Raji (cell line): Measurements from ENCODE around the gene ARTN.

Experiments used
- POLR2A ChIP-seq: IDR thresholded peaks from 2 replicates; pipeline ENCODE4 v1.6.1; 2011; ENCODE audit warnings: low read depth, low read length, control low read depth; ENCODE audit not compliant: insufficient read depth

The ARTN gene

DNA sequence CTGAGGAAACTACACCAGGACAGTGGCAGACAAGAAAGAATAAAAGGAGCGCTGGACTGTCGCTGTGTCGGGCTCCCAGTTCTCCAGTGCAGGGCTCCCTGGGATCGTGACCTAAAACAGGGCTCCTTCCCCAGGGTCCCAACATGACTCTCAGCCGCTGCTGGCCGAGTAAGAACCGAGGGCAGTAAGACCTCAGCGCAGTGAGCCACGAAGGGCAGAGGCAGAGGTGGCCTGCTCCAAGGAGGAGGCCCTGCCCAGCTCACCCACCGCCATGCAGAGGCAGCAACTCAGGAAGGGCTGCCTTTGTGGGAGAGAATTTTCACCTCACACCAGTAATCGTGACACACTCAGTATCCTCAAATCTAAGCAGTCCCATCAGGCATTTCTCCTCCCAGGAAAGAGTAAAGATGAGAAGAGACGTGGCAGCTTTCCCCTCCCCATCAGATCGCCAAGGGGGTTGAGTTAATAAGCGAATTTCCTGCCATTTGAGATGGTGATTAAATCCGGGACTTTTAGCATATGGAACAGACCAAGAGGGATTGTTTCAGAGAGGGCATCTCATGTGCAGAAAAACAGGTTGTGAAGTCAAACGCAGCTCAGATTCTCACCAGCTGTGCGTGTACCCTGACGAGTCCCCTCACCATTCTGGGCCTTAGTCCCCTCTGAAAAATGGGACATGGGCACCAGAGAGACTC lies 19.8 kb upstream of the ARTN start:
- TF ChIP-seq POLR2A: no peak

DNA sequence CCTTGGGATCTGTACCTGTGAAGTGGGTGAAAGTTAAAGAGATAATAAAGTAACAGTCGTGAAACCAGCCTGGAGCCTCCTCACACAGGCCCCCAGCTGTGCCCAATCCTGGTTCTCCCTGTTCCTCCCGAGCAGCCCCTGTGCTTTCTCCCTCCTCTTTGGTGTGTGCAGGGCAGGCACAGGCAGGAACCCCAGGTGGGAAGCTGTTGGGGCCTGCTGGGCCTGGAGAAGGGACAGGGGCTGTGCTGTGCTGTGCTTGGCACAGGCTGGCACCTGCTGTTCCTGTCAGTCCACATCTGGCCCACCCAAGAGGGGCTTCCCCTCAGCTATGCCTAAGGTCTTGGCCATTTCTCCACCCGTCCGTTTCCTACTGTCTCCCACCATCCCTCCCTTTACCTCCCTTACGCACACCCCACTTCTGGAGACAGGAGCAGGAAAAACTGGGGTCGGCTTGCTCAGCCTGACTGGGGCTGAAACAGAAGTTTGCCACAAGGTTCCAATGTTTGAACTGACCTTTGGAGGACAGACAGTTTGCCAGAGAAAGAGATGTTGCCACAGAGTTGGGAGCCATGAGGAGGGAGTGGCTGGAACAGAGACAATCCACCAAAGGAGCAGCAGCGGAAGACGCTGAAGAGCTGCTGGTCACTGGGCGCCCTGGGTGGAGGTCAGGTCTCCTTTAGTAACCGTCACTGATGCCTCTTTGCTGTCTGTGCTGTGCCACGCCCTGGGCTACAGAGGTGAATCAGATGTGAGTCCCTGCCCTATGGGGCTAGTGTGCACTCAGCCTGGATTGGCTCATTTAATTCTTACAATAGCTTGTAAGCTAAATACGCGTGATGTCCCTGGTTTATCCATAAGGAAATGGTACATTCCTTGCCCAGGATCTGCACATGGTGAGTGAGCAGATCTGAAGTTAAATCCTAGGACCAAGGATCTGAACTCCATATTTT lies 18.8 kb upstream of the ARTN start:
- TF ChIP-seq POLR2A: no peak

DNA sequence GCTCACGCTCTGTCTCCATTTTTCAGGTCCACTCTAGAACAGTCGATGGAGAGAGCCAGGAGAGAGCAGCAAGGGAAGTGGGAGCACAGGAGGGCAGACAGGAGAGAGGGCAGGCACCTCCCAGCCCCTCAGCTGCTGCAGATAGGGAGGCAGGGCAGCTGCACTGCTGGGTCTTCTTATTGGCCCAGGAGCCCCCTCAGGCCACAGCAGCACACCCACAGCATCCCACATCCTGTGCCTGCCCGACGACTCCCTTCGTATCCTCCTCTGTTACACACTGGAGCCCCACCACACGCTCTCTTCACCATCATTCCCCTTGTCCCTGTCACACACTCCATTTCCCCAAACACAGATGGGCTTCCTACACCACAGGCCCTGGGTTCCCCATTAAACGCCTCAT lies 13.7 kb upstream of the ARTN start:
- TF ChIP-seq POLR2A: no peak

DNA sequence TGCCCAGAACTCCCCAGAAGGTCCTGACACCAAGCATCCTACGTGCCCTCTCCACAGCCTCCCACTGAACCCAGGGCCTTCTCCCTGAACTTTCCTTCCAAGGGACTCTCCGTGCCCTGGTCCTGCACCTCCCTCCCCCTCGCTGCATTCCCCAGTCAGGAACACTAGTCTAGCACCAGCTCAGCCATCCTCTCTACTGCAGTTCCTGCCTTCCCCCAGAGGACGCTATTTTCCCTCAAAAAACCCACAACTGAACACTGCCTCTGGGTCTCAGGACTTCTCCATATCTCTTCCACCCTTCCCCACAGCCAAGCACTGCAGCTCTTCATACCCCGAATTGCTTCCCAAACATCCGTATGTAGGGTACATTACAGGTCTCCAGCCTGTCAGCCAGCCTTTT lies 12.6 kb upstream of the ARTN start:
- TF ChIP-seq POLR2A: no peak

DNA sequence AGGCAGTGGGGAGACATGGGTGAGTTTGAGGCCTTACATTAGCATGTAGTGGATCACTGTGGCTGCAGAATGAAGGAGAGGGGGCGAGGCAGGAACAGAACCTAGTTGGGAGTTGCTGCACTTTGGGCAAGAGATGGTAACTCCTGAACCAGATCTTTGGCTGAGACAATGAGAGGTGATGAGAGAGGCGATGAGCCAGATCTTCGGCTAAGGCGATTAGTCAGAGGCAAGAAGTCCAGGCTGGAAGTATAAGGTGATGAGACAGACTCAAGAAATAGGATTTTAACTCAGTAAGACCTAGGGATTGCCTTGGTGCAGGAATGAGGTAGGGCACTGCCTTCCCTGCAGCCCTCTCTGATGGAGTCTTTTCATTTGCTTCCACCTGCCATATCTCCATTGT lies 9.1 kb upstream of the ARTN start:
- TF ChIP-seq POLR2A: no peak

DNA sequence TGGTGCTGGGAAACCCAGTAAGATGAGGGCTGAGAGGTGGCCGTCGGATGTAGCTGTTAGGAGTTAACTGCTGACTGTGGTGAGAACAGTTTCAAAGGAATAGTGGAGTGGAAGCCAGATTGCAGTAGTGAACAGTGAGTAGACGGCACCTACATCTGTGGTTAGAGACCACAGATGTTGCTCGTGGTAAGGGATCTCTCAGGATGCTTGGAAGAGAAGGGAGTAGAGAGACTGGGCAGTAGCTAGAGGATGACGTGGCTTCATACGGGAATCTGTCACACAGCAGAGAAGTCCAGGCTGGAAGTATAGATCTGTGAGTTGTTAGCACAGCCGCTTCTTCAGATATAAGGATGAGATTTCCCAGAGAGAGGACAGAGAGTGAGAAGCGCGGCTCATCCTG lies 7.8 kb upstream of the ARTN start:
- TF ChIP-seq POLR2A: no peak

DNA sequence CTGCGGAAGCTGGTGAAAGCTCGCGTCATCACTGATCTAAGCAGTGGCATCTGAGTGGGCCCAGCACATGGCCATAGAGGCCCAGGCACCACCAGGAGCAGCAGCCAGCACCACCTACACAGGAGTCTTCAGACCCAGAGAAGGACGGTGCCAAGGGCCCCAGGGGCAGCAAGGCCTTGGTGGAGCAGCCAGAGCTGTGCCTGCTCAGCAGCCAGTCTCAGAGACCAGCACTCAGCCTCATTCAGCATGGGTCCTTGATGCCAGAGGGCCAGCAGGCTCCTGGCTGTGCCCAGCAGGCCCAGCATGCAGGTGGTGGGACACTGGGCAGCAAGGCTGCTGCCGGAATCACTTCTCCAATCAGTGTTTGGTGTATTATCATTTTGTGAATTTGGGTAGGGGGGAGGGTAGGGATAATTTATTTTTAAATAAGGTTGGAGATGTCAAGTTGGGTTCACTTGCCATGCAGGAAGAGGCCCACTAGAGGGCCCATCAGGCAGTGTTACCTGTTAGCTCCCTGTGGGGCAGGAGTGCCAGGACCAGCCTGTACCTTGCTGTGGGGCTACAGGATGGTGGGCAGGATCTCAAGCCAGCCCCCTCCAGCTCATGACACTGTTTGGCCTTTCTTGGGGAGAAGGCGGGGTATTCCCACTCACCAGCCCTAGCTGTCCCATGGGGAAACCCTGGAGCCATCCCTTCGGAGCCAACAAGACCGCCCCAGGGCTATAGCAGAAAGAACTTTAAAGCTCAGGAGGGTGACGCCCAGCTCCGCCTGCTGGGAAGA lies 3.2 kb upstream of the ARTN start:
- TF ChIP-seq POLR2A: no peak

DNA sequence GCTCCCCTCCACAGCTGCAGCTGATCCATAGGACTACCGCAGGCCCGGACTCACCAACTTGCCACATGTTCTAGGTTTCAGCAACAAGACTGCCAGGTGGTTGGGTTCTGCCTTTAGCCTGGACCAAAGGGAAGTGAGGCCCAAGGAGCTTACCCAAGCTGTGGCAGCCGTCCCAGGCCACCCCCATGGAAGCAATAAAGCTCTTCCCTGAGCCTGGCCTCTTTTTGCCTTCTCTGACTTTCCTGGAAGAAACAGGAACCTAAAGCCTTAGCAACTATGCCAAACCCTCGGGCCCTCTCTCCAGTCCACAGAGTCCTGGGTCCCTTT lies 2.7 kb upstream of the ARTN start:
- TF ChIP-seq POLR2A: no peak

DNA sequence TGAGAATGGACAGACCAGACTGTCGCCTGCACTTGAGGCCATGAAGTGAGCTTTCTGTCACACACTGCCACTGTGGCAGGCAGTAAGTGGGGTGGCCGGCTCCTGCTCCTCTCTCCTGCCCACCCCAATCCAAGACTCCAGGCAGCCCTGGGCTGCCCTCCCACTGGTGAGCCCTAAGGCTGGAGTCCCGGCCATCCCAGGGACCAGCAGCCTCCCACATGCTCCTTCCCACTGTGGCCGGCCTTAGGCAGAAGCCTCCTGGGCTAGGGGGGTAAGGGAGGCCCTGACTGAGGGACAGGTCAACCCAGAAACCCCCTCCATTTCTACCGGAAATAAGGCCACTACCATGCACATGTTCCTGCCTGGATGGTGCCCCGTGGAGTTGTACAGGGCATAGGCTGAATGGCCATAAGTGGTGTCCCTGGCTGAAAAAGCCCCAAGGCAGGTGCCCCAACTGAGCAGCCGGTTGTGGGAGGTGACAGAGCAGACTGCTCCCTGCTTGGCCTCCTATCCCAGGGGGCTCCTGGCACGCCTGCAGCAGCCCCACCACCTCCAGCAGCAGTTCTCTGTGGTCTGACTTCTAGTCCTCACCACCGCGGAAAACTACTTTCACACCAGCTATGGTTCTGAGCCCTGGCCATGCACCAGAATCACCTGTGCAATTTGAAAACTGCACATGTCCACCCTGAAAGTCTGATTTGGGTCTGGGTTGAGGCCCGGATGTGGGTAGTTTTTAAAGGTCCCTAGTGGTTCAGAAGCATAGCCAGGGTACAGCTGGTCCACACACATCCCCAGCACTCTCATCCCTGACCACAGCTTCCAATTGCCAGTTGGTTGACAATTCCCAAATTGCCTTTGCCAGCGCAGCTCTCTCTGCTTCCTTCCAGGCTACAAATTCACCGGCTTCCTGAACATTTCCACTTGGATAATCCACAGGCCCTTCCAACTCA lies 1.6 kb upstream of the ARTN start:
- TF ChIP-seq POLR2A: no peak

DNA sequence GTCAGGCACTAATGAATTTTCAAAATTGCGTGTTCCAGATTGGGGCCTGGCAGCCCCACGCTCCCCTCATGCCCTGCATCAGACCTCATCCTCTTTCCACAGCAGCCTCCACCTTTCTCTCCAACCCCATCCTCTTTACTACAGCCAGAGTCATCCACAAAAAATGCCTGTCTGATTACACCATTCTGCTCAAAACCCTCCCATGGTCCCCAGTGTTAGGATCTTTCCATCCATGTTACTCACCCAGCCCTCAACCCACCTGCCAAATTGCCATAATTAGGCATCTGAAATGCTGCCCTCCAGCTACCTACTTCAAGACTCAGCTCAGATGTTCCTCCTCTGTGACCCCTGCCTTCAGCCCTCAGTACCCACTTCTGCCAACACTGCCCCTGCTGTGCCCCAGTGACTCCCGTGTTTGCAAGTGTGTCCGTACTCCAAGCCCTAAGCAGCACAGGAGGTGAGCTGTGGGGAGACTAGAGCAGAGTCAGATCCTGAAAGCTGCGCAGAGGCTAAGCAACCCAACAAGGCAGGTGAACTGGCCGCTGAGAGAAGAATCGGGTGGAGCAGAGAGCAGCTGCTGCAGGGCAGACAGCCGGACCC lies 715 bp upstream of the ARTN start:
- TF ChIP-seq POLR2A: no peak

DNA sequence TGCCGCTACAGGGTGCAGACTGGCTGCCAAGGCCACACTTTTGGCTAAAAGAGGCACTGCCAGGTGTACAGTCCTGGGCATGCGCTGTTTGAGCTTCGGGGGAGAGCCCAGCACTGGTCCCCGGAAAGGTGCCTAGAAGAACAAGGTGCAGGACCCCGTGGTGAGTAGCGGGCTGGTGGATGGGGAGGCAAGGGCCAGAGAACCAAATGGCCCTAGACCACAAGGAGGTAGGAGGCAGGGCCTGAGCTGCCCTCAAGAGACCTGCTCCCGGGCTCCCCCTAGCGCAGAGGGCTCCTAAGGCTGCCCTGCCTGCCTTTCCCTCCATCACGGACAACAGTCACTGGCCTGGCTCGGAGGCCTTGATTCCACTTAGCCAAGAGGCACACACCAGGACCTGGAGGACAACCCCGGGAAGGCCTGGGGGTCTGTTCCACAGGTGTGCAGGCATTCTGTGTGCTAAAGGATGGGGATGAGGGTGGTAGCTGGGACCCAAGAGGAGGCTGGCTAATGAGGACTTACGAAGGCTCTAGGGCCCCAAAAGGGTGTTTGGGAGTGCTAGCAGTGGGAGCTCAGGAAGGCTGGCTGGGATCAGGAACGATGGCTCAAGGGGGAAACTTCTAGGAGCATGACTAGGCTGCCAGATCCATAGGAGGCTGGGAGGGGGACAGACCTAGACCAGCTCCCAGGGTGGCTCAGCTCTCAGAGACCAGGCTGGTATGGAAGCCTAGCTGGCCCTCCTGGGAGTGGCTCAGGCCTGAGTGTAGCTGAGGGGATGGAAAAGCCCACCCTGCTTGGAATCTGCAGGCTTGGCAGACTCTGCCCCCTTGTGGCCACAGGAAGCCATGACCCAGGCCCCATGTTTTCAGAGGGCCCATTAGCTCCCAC lies 742 bp downstream of the ARTN start:
- no peak for TF ChIP-seq POLR2A

DNA sequence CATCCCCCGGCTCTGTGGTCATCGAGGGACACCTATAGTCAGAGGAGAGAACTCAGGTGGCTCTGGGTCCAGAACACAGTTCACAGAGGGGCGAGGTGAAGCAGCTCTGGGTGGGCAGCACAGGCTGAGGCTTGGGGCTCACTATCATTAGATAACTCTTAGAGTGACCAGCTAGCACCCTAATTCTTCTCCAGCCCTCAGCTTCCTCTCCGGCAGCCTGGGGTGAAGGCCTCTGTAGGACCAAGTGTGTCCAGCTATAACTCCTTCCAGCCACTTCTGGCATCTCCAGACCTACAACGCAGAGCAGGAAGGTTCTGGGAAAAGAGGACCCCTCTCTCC lies 1.4 kb downstream of the ARTN start:
- TF ChIP-seq POLR2A: no peak

DNA sequence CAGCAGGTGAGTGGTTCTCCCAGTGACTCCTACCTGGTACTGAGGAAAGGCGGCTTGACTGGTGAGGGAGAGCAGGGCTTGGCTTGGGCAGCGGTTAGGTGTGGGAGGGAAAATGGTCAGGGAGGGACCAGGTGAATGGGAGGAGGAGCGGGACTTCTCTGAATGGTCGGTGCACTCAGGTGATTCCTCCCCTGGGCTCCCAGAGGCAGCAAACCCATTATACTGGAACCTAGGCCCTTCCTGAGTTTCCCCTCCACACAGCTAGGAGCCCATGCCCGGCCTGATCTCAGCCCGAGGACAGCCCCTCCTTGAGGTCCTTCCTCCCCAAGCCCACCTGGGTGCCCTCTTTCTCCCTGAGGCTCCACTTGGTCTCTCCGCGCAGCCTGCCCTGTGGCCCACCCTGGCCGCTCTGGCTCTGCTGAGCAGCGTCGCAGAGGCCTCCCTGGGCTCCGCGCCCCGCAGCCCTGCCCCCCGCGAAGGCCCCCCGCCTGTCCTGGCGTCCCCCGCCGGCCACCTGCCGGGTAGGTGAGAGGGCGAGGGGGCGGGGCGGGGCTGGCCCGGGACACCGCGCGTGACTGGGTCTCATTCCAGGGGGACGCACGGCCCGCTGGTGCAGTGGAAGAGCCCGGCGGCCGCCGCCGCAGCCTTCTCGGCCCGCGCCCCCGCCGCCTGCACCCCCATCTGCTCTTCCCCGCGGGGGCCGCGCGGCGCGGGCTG lies 2.3 kb downstream of the ARTN start:
- no peak for TF ChIP-seq POLR2A

DNA sequence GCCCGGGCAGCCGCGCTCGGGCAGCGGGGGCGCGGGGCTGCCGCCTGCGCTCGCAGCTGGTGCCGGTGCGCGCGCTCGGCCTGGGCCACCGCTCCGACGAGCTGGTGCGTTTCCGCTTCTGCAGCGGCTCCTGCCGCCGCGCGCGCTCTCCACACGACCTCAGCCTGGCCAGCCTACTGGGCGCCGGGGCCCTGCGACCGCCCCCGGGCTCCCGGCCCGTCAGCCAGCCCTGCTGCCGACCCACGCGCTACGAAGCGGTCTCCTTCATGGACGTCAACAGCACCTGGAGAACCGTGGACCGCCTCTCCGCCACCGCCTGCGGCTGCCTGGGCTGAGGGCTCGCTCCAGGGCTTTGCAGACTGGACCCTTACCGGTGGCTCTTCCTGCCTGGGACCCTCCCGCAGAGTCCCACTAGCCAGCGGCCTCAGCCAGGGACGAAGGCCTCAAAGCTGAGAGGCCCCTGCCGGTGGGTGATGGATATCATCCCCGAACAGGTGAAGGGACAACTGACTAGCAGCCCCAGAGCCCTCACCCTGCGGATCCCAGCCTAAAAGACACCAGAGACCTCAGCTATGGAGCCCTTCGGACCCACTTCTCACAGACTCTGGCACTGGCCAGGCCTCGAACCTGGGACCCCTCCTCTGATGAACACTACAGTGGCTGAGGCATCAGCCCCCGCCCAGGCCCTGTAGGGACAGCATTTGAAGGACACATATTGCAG lies 3.0 kb downstream of the ARTN start:
- TF ChIP-seq POLR2A: no peak
